Neuronal stem cell (in vitro differentiated cells): ENCODE measurements around the gene ATF5.

Experiments
- DNase-seq: peaks from one replicate; pipeline ENCODE4 v3.0.0-alpha.2; 2013; ENCODE audit warnings: low spot score
- H2AFZ ChIP-seq: one replicate; pipeline ENCODE4 v1.6.1; 2013; ENCODE audit warnings: mild to moderate bottlenecking, low read length, inconsistent platforms
- H2AK5ac ChIP-seq: 2 replicates; pipeline ENCODE4 v1.6.1; 2013; ENCODE audit warnings: low read depth, mild to moderate bottlenecking, inconsistent platforms, low read length, moderate library complexity, mixed read lengths
- H2BK120ac ChIP-seq: 2 replicates; pipeline ENCODE4 v1.6.1; 2013; ENCODE audit warnings: low read depth, mild to moderate bottlenecking, inconsistent platforms, low read length, moderate library complexity, mixed read lengths
- H2BK12ac ChIP-seq: one replicate; pipeline ENCODE4 v1.6.1; 2013; ENCODE audit warnings: low read length, inconsistent platforms
- H2BK15ac ChIP-seq: 2 replicates; pipeline ENCODE4 v1.6.1; 2013; ENCODE audit warnings: mild to moderate bottlenecking, low read length, inconsistent platforms, mixed read lengths
- H2BK5ac ChIP-seq: one replicate; pipeline ENCODE4 v1.6.1; 2013; ENCODE audit warnings: inconsistent platforms, mild to moderate bottlenecking, low read length, moderate library complexity
- H3K14ac ChIP-seq: one replicate; pipeline ENCODE4 v1.6.1; 2013; ENCODE audit warnings: low read length, inconsistent platforms
- H3K18ac ChIP-seq: 2 replicates; pipeline ENCODE4 v1.6.1; 2013; ENCODE audit warnings: low read length, inconsistent platforms
- H3K23ac ChIP-seq: 2 replicates; pipeline ENCODE4 v1.6.1; 2013; ENCODE audit warnings: low read depth, mild to moderate bottlenecking, mixed read lengths, low read length, inconsistent platforms; ENCODE audit not compliant: poor library complexity
- H3K27ac ChIP-seq: replicated peaks from 3 replicates; pipeline ENCODE4 v1.5.1; 2013; ENCODE audit warnings: low read length, inconsistent platforms
- H3K27me3 ChIP-seq, 3 experiments: 2 replicates each; pipeline ENCODE4 v1.6.1; 2013; ENCODE audit warnings: low read length in 3 of 3, mild to moderate bottlenecking in 2 of 3, inconsistent platforms in 1 of 3, low read depth in 1 of 3, mixed read lengths in 1 of 3, moderate library complexity in 1 of 3; ENCODE audit not compliant: control insufficient read depth in 3 of 3, insufficient read depth in 3 of 3
- H3K36me3 ChIP-seq, 2 donors: replicated peaks in 1 of 2; 2 replicates each; pipeline ENCODE4 v1.6.1; 2013; ENCODE audit warnings: low read length in 2 of 2; ENCODE audit not compliant: control insufficient read depth in 2 of 2, insufficient read depth in 2 of 2
- H3K4ac ChIP-seq: 2 replicates; pipeline ENCODE4 v1.6.1; 2013; ENCODE audit warnings: inconsistent platforms, mild to moderate bottlenecking, low read length, moderate library complexity
- H3K4me1 ChIP-seq, 2 donors: 1 replicate in 1 of 2; 2 replicates in 1 of 2; pipeline ENCODE4 v1.6.1; 2013; ENCODE audit warnings: low read length in 2 of 2, low read depth in 1 of 2; ENCODE audit not compliant: control insufficient read depth in 2 of 2, insufficient read depth in 1 of 2
- H3K4me2 ChIP-seq: one replicate; pipeline ENCODE4 v1.6.1; 2013; ENCODE audit warnings: mild to moderate bottlenecking, low read length, inconsistent platforms; ENCODE audit not compliant: insufficient read depth, poor library complexity, severe bottlenecking
- H3K4me3 ChIP-seq, 2 donors: 2 replicates each; pipeline ENCODE4 v1.5.1; 2013; ENCODE audit warnings: low read length in 2 of 2, mild to moderate bottlenecking in 2 of 2, inconsistent platforms in 1 of 2, moderate library complexity in 1 of 2
- H3K79me1 ChIP-seq: one replicate; pipeline ENCODE4 v1.6.1; 2013; ENCODE audit warnings: low read depth, mild to moderate bottlenecking, inconsistent platforms, low read length, moderate library complexity
- H3K9ac ChIP-seq: one replicate; pipeline ENCODE4 v1.6.1; 2013; ENCODE audit warnings: mild to moderate bottlenecking, low read depth, low read length, inconsistent platforms; ENCODE audit not compliant: poor library complexity
- H3K9me3 ChIP-seq, 2 donors: replicated peaks in 1 of 2; 2 replicates each; pipeline versions ENCODE3 to v1.6.1; 2013; ENCODE audit warnings: low read length in 2 of 2, mild to moderate bottlenecking in 2 of 2, inconsistent platforms in 1 of 2, low read depth in 1 of 2, mixed read lengths in 1 of 2, moderate library complexity in 1 of 2; ENCODE audit not compliant: control insufficient read depth in 2 of 2, insufficient read depth in 1 of 2
- H4K8ac ChIP-seq: one replicate; pipeline ENCODE4 v1.6.1; 2013; ENCODE audit warnings: low read depth, mild to moderate bottlenecking, inconsistent platforms, low read length, moderate library complexity
- H4K91ac ChIP-seq: one replicate; pipeline ENCODE4 v1.6.1; 2013; ENCODE audit warnings: low read length, low read depth, mild to moderate bottlenecking, inconsistent platforms; ENCODE audit not compliant: poor library complexity
- WGBS, 2 donors: extraction: QIAGEN DNeasy Blood & Tissue Kit; methylation state at CpG; one replicate each; pipeline ENCODE4 v1.1.7; 2013; ENCODE audit warnings: missing lambda C conversion rate in 2 of 2, mixed read lengths in 1 of 2; ENCODE audit not compliant: insufficient read length in 2 of 2, insufficient replicate concordance in 1 of 2; ENCODE audit errors: extremely low coverage in 2 of 2; 5-methylcytosine and 5-hydroxymethylcytosine counted together

The ATF5 gene

DNA sequence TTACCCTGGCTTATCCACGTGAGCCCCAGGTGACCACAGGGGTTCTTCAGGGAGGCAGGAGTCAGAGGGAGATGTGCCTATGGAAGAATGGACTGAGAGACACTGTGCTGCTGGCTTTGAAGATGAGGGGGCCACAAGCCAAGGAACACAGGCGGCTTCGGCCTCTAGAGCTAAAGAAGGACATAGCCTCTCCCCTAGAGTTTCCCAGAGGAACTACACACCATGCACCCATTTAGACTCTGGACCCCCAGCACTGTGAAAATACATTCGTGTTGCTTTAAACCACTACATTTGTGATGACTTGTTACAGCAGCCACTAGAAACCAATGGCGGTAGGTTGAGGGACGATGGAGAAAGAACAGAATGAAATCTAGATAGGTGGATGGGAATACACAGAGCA, 13.7 kb upstream of the ATF5 start:
- Histone ChIP-seq H3K9ac (no peak overlapping the region), H2AFZ (no peak overlapping the region), H3K18ac (no peak overlapping the region), H2BK12ac (no peak overlapping the region), H2BK5ac (no peak overlapping the region), H3K14ac (no peak overlapping the region), H3K4ac (no peak overlapping the region), H4K8ac (no peak overlapping the region), H3K36me3 (peaks cover 41 to 88% of the 10 kb centered on the region in 2 donors), H3K4me3 (no peak overlapping the region), H3K4me2 (no peak overlapping the region), H4K91ac (no peak overlapping the region), H2AK5ac (no peak overlapping the region), H3K27ac (no peak overlapping the region), H2BK120ac (no peak overlapping the region), H3K79me1 (peaks cover 20% of the 10 kb centered on the region), H2BK15ac (no peak overlapping the region), H3K23ac (no peak overlapping the region), H3K4me1 (peaks cover 0 to 3% of the 10 kb centered on the region in 2 donors), H3K27me3 (no peaks in the 10 kb centered on the region), H3K9me3 (peaks cover 5 to 7% of the 10 kb centered on the region in 2 donors)
- WGBS, 2 donors: no CpG with 5 or more reads among the region's 6 CpGs
- DNase-seq: no peak

DNA sequence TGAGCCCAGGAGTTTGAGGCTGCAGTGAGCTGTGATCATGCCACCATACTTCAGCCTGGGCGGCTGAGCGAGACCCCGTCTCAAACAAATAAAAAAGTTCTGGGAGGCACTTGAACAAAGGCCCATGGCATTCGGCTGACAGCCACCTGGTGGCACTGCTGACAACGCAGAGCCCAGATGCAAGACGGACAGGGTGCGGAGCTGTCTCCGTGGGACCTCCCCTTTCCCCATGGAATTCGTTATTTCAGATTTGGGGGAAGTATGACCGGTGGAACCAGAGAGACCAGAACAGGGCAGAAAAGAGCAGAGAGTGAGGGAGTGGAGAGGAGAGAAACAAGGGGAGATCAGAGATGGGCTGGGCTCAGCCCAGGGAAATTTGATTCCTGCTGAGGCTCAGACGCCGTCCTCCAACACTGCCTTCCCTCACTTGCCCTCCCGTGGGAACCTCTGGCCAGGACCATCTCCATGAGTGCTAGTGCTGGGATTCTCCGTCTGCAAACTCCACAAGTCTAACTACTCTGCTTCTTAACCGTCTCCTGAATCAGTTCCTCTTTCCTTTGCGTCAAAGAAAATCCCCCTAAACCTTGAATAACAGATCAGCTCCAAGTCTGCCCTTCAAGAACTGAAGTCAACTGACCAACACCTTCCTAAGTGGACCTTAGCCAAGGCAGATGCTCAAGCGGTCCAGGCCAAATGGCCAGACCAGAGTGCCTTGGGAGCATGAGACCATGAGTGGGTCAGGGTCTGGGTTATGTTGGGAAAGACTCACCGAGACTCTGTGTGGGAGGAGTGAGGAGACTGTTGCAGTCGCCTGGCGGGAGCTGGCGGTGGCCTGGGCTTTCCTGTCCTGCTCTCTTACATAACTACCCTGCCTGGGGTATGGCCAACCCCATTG, 11.9 kb upstream of the ATF5 start:
- no peak overlapping the region for H3K27ac ChIP-seq
- H3K4me3 ChIP-seq: no peak overlapping the region
- H3K18ac ChIP-seq: no peak overlapping the region
- no peak overlapping the region for H3K9ac ChIP-seq
- H4K8ac ChIP-seq: no peak overlapping the region
- H2AFZ ChIP-seq: no peak overlapping the region
- no peak overlapping the region for H2BK15ac ChIP-seq
- H3K9me3 ChIP-seq: peaks cover 5 to 7% of the 10 kb centered on the region in 2 donors
- H3K23ac ChIP-seq: no peak overlapping the region
- no peak overlapping the region for H2BK12ac ChIP-seq
- H2BK120ac ChIP-seq: no peak overlapping the region
- no peak overlapping the region for H3K4ac ChIP-seq
- no peak overlapping the region for H4K91ac ChIP-seq
- DNase-seq: no peak
- peaks cover 0 to 10% of the 10 kb centered on the region in 2 donors for H3K4me1 ChIP-seq
- H3K4me2 ChIP-seq: no peak overlapping the region
- WGBS, 2 donors: no CpG with 5 or more reads among the region's 21 CpGs
- no peak overlapping the region for H2AK5ac ChIP-seq
- H3K14ac ChIP-seq: no peak overlapping the region
- no peak overlapping the region for H2BK5ac ChIP-seq
- H3K79me1 ChIP-seq: peaks cover 27% of the 10 kb centered on the region
- peaks cover 45 to 90% of the 10 kb centered on the region in 2 donors for H3K36me3 ChIP-seq
- H3K27me3 ChIP-seq: no peaks in the 10 kb centered on the region

DNA sequence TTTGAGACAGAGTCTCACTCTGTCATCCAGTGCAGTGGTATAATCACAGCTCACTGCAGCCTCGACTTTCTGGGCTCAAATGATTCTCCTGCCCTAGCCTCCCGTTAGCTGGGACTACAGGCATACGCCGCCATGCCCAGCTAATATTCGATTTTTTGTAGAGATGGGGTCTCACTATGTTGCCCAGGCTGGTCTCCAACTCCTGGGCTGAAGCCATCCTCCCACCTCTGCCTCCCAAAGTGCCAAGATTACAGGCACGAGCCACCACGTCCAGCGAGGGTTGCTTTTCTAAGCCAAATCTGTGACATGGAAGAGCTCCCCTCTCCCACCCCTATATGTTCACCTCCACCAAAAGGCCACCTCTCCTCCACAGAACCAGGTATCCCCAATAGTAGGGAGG, 10.9 kb upstream of the ATF5 start:
- no peak for DNase-seq
- H3K23ac ChIP-seq: no peak overlapping the region
- H2BK120ac ChIP-seq: no peak overlapping the region
- H2BK5ac ChIP-seq: no peak overlapping the region
- H3K4ac ChIP-seq: no peak overlapping the region
- no peak overlapping the region for H2BK12ac ChIP-seq
- no peak overlapping the region for H2AK5ac ChIP-seq
- H3K9ac ChIP-seq: no peak overlapping the region
- H3K14ac ChIP-seq: no peak overlapping the region
- peaks cover 5 to 7% of the 10 kb centered on the region in 2 donors for H3K9me3 ChIP-seq
- peaks cover 0 to 12% of the 10 kb centered on the region in 2 donors for H3K4me1 ChIP-seq
- no peak overlapping the region for H2BK15ac ChIP-seq
- no peak overlapping the region for H3K18ac ChIP-seq
- no peak overlapping the region for H2AFZ ChIP-seq
- no peak overlapping the region for H4K91ac ChIP-seq
- no CpG with 5 or more reads among the region's 8 CpGs for WGBS, 2 donors
- H3K4me3 ChIP-seq: no peak overlapping the region
- H3K4me2 ChIP-seq: no peak overlapping the region
- no peak overlapping the region for H3K27ac ChIP-seq
- H3K27me3 ChIP-seq: no peaks in the 10 kb centered on the region
- peaks cover 30% of the 10 kb centered on the region for H3K79me1 ChIP-seq
- peaks cover 43 to 91% of the 10 kb centered on the region in 2 donors for H3K36me3 ChIP-seq
- H4K8ac ChIP-seq: no peak overlapping the region

DNA sequence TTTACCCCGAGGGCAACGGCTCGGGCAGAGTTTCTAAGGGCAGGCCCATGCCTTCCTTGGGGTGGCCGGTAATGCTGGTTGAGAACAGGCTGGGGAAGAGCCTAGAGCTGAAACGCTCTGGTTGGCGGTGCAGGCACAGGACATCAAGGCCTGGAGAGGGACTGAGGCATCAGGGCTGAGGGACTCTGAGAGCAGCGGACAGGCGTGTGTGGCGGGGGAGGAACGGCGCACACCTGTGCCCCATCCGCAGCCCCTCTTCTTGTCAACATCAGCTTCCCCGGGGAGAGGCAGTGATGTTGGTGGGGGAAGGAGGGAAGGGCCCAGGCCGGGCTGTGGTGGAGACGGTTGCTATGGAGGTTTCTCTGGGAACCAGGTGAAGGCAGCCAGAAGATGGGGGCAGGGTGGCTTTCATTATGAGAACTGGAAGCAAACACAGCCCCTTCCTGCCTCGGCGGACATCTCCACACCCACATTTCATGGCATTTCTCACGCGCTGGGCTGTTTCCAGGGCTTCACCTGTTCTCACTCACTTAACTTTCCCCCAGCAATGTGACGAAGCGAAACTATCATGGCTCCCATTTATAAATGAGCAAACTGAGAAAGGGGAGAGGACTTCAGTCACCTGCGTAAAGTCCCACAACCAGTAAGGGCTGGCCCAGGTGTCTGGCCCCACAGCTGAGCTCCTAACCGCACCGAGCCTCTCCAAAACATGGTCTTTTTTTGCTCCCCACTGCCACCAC, 8.2 kb upstream of the ATF5 start:
- Histone ChIP-seq H3K23ac (peak overlapping the region; percentile 11), H2AFZ (no peak overlapping the region), H3K14ac (no peak overlapping the region), H2BK12ac (no peak overlapping the region), H3K4ac (no peak overlapping the region), H2BK15ac (no peak overlapping the region), H3K27ac (no peak overlapping the region), H3K9me3 (peaks cover 2 to 3% of the 10 kb centered on the region in 2 donors), H3K27me3 (no peaks in the 10 kb centered on the region), H3K4me3 (no peak overlapping the region), H3K18ac (no peak overlapping the region), H2BK5ac (no peak overlapping the region), H2AK5ac (no peak overlapping the region), H3K79me1 (peaks cover 35% of the 10 kb centered on the region), H4K8ac (no peak overlapping the region), H2BK120ac (no peak overlapping the region), H3K36me3 (peaks cover 38 to 93% of the 10 kb centered on the region in 2 donors), H3K9ac (peak overlapping the region; percentile 50), H3K4me2 (no peak overlapping the region), H4K91ac (no peak overlapping the region), H3K4me1 (peaks cover 0 to 12% of the 10 kb centered on the region in 2 donors)
- WGBS, 2 donors: no CpG with 5 or more reads among the region's 24 CpGs
- no peak for DNase-seq
